HG03378 (cell line): ENCODE measurements around the gene TBC1D23.
"Not testable (repeated sequence)": the region's sequence is repeated elsewhere in the genome, so short reads cannot be mapped to it uniquely, and the experiment has no call there.

ENCODE experiments used
- ATAC-seq: cut with Tn5 transposase; IDR thresholded peaks from one replicate; pipeline ENCODE4 v1.9.1; 2021; ENCODE audit warnings: mild to moderate bottlenecking, moderate library complexity; ENCODE audit not compliant: unreplicated experiment

Gene TBC1D23

GRCh38 chr3:100295089-100295488 lies 34.3 kb downstream of the TBC1D23 start:
- no peak for ATAC-seq

GRCh38 chr3:100297784-100298183 lies 37.0 kb downstream of the TBC1D23 start:
- ATAC-seq = no peak

- ATAC-seq = no peak
These were observed 38.2 kb downstream of the TBC1D23 start for GRCh38 chr3:100299016-100299415.

GRCh38 chr3:100306695-100307094 lies 45.9 kb downstream of the TBC1D23 start:
- ATAC-seq = no peak

GRCh38 chr3:100310355-100310965 lies 49.7 kb downstream of the TBC1D23 start:
- ATAC-seq = no peak

- no peak for ATAC-seq
These were observed 50.2 kb downstream of the TBC1D23 start for GRCh38 chr3:100311011-100311410.

GRCh38 chr3:100316641-100317069 lies 55.9 kb downstream of the TBC1D23 start:
- ATAC-seq = peak; percentile 59

GRCh38 chr3:100317912-100318311 lies 57.1 kb downstream of the TBC1D23 start:
- ATAC-seq = peak; percentile 62

GRCh38 chr3:100319951-100320350 lies 59.2 kb downstream of the TBC1D23 start:
- ATAC-seq = no peak

GRCh38 chr3:100324044-100324443 lies 63.3 kb downstream of the TBC1D23 start:
- no peak for ATAC-seq

GRCh38 chr3:100325827-100326226 lies 65.0 kb downstream of the TBC1D23 start:
- no peak for ATAC-seq

- not testable (repeated sequence) for ATAC-seq
These were observed 66.6 kb downstream of the TBC1D23 start for GRCh38 chr3:100327377-100327776.

- no peak for ATAC-seq
These were observed 69.2 kb downstream of the TBC1D23 start for GRCh38 chr3:100329800-100330489.

- ATAC-seq = no peak
These were observed 69.9 kb downstream of the TBC1D23 start for GRCh38 chr3:100330651-100331050.

GRCh38 chr3:100331660-100332059 lies 70.9 kb downstream of the TBC1D23 start:
- no peak for ATAC-seq

GRCh38 chr3:100333051-100333450 lies 72.3 kb downstream of the TBC1D23 start:
- no peak for ATAC-seq

- ATAC-seq = peak; percentile 32
These were observed 73.2 kb downstream of the TBC1D23 start for GRCh38 chr3:100333970-100334487.

GRCh38 chr3:100334488-100335351 lies 73.9 kb downstream of the TBC1D23 start, which contains the start of gene NIT2:
Gene NIT2, plus strand, starts transcription at chr3:100334757. Its CDS starts 35 bp downstream, at chr3:100334792.
- peak; percentile 87 for ATAC-seq

GRCh38 chr3:100335434-100335833 lies 74.6 kb downstream of the TBC1D23 start:
- ATAC-seq = peak; percentile 49

GRCh38 chr3:100336229-100336628 lies 75.4 kb downstream of the TBC1D23 start:
- not testable (repeated sequence) for ATAC-seq

GRCh38 chr3:100338911-100339310 lies 78.1 kb downstream of the TBC1D23 start:
- no peak for ATAC-seq
